CD14-positive monocyte (primary cell): ENCODE measurements around the gene TECPR1. TPM values are rescaled to one million over a fixed set of nuclear protein-coding genes. Genes with fewer than 3 reads are reported as not detected.
"Not testable (repeated sequence)": the region's sequence is repeated elsewhere in the genome, so short reads cannot be mapped to it uniquely, and the experiment has no call there.

ENCODE experiments used
- DNase-seq, 3 donors: peaks; one replicate each; pipeline ENCODE4 v3.0.0-alpha.2; 2011 to 2022
- H2AFZ ChIP-seq: 2 replicates; pipeline ENCODE4 v1.6.0; 2012; ENCODE audit warnings: mild to moderate bottlenecking, low read depth, low read length, inconsistent platforms; ENCODE audit not compliant: insufficient read depth, poor library complexity, severe bottlenecking
- H3K27ac ChIP-seq, 2 donors: 1 replicate in 1 of 2; 2 replicates in 1 of 2; pipeline ENCODE4 v1.5.1; 2012 to 2013; ENCODE audit warnings: low read length in 2 of 2, control low read depth in 1 of 2, inconsistent platforms in 1 of 2, low read depth in 1 of 2, mild to moderate bottlenecking in 1 of 2
- H3K27me3 ChIP-seq, 2 donors: one replicate each; pipeline versions ENCODE4 v1.6.0 to v1.6.1; 2011 to 2013; ENCODE audit warnings: low read length in 2 of 2; ENCODE audit not compliant: control insufficient read depth in 2 of 2, insufficient read depth in 2 of 2
- H3K36me3 ChIP-seq, 2 donors: replicated peaks in 1 of 2; 1 replicate in 1 of 2; 2 replicates in 1 of 2; pipeline versions ENCODE4 v1.5.1 to v1.6.1; 2012 to 2013; ENCODE audit warnings: low read length in 2 of 2, control low read depth in 1 of 2, inconsistent platforms in 1 of 2, mild to moderate bottlenecking in 1 of 2; ENCODE audit not compliant: insufficient read depth in 2 of 2, control insufficient read depth in 1 of 2
- H3K4me1 ChIP-seq, 2 donors: 1 replicate in 1 of 2; 2 replicates in 1 of 2; pipeline versions ENCODE4 v1.5.1 to v1.6.1; 2012 to 2013; ENCODE audit warnings: low read length in 2 of 2, control low read depth in 1 of 2, inconsistent platforms in 1 of 2, mild to moderate bottlenecking in 1 of 2, moderate library complexity in 1 of 2; ENCODE audit not compliant: insufficient read depth in 2 of 2, control insufficient read depth in 1 of 2
- H3K4me2 ChIP-seq: replicated peaks from 2 replicates; pipeline ENCODE3; 2012; ENCODE audit warnings: low read length, moderate library complexity, mild to moderate bottlenecking; ENCODE audit not compliant: poor library complexity, severe bottlenecking; ENCODE audit errors: extremely low read depth
- H3K4me3 ChIP-seq, 3 experiments: fragments of 200-600 bp in 1 of 3; sonication (generic) in 1 of 3; replicated peaks in 1 of 3; 1 replicate in 2 of 3; 2 replicates in 1 of 3; pipeline ENCODE4 v1.5.1; 2011 to 2013; ENCODE audit warnings: low read length in 3 of 3, mild to moderate bottlenecking in 3 of 3, control low read depth in 2 of 3, low read depth in 2 of 3, inconsistent platforms in 1 of 3, moderate library complexity in 1 of 3
- H3K79me2 ChIP-seq: 2 replicates; pipeline ENCODE4 v1.6.0; 2012; ENCODE audit warnings: mild to moderate bottlenecking, control low read depth, inconsistent platforms, low read length, moderate library complexity; ENCODE audit not compliant: insufficient read depth
- H3K9ac ChIP-seq: 2 replicates; pipeline ENCODE4 v1.6.0; 2017; ENCODE audit warnings: low read length, mild to moderate bottlenecking; ENCODE audit not compliant: insufficient read depth, poor library complexity, severe bottlenecking
- H3K9me3 ChIP-seq, 2 donors: replicated peaks in 1 of 2; 1 replicate in 1 of 2; 2 replicates in 1 of 2; pipeline versions ENCODE4 v1.5.1 to v1.6.1; 2012 to 2013; ENCODE audit warnings: low read length in 2 of 2, control low read depth in 1 of 2; ENCODE audit not compliant: control insufficient read depth in 1 of 2, insufficient read depth in 1 of 2
- H4K20me1 ChIP-seq: 2 replicates; pipeline ENCODE4 v1.6.0; 2012; ENCODE audit warnings: mild to moderate bottlenecking, low read length, control low read depth, moderate library complexity; ENCODE audit not compliant: insufficient read depth
- H3K27ac Mint-ChIP-seq, 7 donors: one replicate each; pipeline ENCODE4 v1.8.0; 2020; ENCODE audit warnings: mild to moderate bottlenecking in 7 of 7, mixed read lengths in 7 of 7, moderate library complexity in 6 of 7, inconsistent platforms in 2 of 7
- H3K27me3 Mint-ChIP-seq, 3 donors: one replicate each; pipeline ENCODE4 v1.8.0; 2021 to 2022; ENCODE audit warnings: low read depth in 3 of 3, mild to moderate bottlenecking in 3 of 3, mixed read lengths in 3 of 3, moderate library complexity in 3 of 3, inconsistent platforms in 1 of 3
- H3K36me3 Mint-ChIP-seq, 2 donors: one replicate each; pipeline ENCODE4 v1.8.0; 2020; ENCODE audit warnings: mixed read lengths in 2 of 2, inconsistent platforms in 1 of 2, mild to moderate bottlenecking in 1 of 2
- H3K4me1 Mint-ChIP-seq: one replicate; pipeline ENCODE4 v1.8.0; 2020; ENCODE audit warnings: mild to moderate bottlenecking, mixed read lengths
- H3K4me3 Mint-ChIP-seq, 2 donors: one replicate each; pipeline ENCODE4 v1.8.0; 2020; ENCODE audit warnings: mild to moderate bottlenecking in 2 of 2, mixed read lengths in 2 of 2, moderate library complexity in 1 of 2
- H3K9me3 Mint-ChIP-seq, 7 donors: one replicate each; pipeline ENCODE4 v1.8.0; 2020 to 2022; ENCODE audit warnings: mixed read lengths in 7 of 7, mild to moderate bottlenecking in 6 of 7, moderate library complexity in 6 of 7, inconsistent platforms in 2 of 7
- WGBS: methylation state at CpG from one replicate; pipeline ENCODE4 v1.1.5; 2013; ENCODE audit warnings: missing lambda C conversion rate; ENCODE audit not compliant: insufficient coverage; 5-methylcytosine and 5-hydroxymethylcytosine counted together
- intact Hi-C, 2 donors: fragments of 100-400 bp; cut with micrococcal nuclease; formaldehyde crosslinking; loops; one replicate each; pipeline versions ENCODE4 v1.15.0 to v1.15.1; 2023
- polyA plus RNA-seq, 3 donors: library from polyadenylated mRNA; depleted of rRNA in 1 of 3; unstranded in 2 of 3; stranded (reverse) in 1 of 3; fragments of 300-500 nt in 2 of 3; fragments of >200 nt in 1 of 3; fragmentation: Illumina TruSeq in 2 of 3; gene quantifications; 1 replicate in 2 of 3; 2 replicates in 1 of 3; pipeline ENCODE4 v1.2.3, GENCODE V29; 2012 to 2021
- TF ChIP-seq, protein P1 (sequence below): fragments of 200-600 bp; IDR thresholded peaks from one replicate; pipeline ENCODE4 v1.8.0; 2022; ENCODE audit warnings: antibody characterized with exemption, mild to moderate bottlenecking

Gene TECPR1
- polyA plus RNA-seq, 3 donors, result 5.7 to 20.0 (median 10.2) TPM

DNA sequence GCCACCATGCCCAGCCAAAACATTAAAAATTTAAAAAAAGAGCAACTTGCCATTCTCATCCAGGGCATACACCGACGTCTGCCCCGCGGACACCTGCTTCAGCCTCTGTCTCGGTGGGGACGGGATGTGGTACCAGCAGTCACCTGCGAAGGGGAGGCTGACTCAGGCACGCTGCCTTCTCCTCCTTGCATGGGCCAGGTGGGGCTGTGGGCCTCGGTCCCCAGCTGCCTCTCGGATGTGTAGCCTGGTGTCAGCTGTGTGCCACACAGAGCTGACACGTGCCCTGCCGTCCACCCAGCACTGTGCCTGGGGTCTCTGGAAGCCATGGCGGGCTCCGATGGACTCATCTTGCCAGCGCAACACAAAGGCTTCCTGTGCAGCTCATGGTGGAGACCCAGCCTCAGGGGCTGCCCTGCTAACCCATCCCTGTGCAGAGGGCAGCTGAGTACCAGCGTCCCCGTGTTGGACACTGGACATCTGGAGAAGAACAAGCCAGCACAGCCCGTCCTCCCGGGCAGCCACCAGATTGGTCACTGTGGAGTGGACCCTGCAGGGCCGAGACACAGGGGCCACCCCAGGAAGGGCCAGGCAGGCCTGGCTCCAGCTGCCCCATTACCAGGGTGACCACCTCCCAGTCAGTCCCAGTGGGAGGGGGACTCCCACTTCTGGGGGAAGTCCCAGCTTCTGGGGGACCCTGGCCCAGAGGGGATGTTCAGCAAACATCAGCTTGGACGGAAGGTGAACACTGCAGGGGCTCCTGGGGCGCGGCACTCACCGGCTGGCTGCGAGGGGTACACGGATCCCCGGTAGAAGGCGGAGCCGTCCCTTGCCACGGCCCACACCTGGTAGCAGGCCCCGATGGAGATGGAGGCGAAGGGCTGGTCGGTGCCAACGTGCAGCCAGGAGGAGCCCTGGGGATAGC lies 30.2 kb downstream of the TECPR1 start:
- Histone ChIP-seq H3K9ac (no peak overlapping the region), H2AFZ (no peak overlapping the region), H3K4me1 (peaks cover 6% of the 10 kb centered on the region in 2 donors), H3K4me2 (no peak overlapping the region), H4K20me1 (peaks cover 21% of the 10 kb centered on the region), H3K9me3 (no peaks in the 10 kb centered on the region), H3K27ac (no peak overlapping the region), H3K4me3 (no peak overlapping the region), H3K27me3 (no peaks in the 10 kb centered on the region), H3K36me3 (peaks cover 55% of the 10 kb centered on the region in 2 donors), H3K79me2 (no peaks in the 10 kb centered on the region)
- Mint-ChIP-seq H3K4me3 (no peak overlapping the region), H3K27me3 (peaks cover 2% of the 10 kb centered on the region in 3 donors), H3K27ac (peak overlapping the region in 2 of 7 donors; percentile 17 to 41), H3K4me1 (peaks cover 6% of the 10 kb centered on the region), H3K9me3 (peaks cover 0 to 5% (median 0%) of the 10 kb centered on the region in 7 donors), H3K36me3 (peaks cover 34 to 67% of the 10 kb centered on the region in 2 donors)
- TF ChIP-seq, protein P1, sequence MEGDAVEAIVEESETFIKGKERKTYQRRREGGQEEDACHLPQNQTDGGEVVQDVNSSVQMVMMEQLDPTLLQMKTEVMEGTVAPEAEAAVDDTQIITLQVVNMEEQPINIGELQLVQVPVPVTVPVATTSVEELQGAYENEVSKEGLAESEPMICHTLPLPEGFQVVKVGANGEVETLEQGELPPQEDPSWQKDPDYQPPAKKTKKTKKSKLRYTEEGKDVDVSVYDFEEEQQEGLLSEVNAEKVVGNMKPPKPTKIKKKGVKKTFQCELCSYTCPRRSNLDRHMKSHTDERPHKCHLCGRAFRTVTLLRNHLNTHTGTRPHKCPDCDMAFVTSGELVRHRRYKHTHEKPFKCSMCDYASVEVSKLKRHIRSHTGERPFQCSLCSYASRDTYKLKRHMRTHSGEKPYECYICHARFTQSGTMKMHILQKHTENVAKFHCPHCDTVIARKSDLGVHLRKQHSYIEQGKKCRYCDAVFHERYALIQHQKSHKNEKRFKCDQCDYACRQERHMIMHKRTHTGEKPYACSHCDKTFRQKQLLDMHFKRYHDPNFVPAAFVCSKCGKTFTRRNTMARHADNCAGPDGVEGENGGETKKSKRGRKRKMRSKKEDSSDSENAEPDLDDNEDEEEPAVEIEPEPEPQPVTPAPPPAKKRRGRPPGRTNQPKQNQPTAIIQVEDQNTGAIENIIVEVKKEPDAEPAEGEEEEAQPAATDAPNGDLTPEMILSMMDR, result no peak
- WGBS, result 99% methylated on average over 34 of the region's 34 CpGs
- intact Hi-C loops, result no loop called here
- no peak for DNase-seq

- H3K9me3 ChIP-seq, H3K9me3 Mint-ChIP-seq, H3K27me3 Mint-ChIP-seq, H3K4me3 ChIP-seq, H3K4me1 Mint-ChIP-seq, H3K27me3 ChIP-seq, H3K9ac ChIP-seq, H3K4me2 ChIP-seq, H2AFZ ChIP-seq, H3K79me2 ChIP-seq, H3K27ac Mint-ChIP-seq, H3K4me3 Mint-ChIP-seq, DNase-seq, H3K4me1 ChIP-seq, intact Hi-C loops, H3K27ac ChIP-seq: not testable (repeated sequence)
- peaks cover 36 to 61% of the 10 kb centered on the region in 2 donors for H3K36me3 Mint-ChIP-seq
- WGBS, result no CpG with 5 or more reads among the region's 6 CpGs
- Histone ChIP-seq H4K20me1 (peaks cover 21% of the 10 kb centered on the region), H3K36me3 (peaks cover 51 to 56% of the 10 kb centered on the region in 2 donors)
Measured at GRCh38 chr7:98219382-98219781, 32.6 kb downstream of the TECPR1 start.
